GM04503 (cell line): ENCODE results near the gene SLC38A1.
"Not testable (repeated sequence)": the region's sequence is repeated elsewhere in the genome, so short reads cannot be mapped to it uniquely, and the experiment has no call there.

Experiments
- DNase-seq: peaks from one replicate; pipeline ENCODE4 v3.0.0-alpha.2; 2012; ENCODE audit warnings: low read depth

The SLC38A1 gene

DNA sequence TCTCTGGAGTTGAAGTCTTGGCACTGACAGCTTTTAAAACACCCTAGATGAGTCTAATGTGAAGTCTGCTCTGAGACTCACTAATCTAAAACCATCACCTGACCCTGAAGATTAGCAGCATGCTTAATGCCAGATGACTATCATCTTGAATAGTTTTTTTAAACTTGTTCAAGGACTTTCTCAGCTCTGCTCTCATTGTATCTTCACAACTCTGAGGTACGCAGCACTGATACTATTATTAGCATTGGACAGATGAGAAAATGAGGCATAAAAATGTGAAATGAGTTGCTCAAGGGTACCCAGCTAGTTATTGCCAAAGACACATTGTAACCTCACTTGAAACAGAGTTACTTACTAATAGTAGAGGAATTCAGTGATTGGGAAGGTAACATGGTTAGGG is 4.8 kb downstream of the SLC38A1 start:
- peak; percentile 39 for DNase-seq

DNA sequence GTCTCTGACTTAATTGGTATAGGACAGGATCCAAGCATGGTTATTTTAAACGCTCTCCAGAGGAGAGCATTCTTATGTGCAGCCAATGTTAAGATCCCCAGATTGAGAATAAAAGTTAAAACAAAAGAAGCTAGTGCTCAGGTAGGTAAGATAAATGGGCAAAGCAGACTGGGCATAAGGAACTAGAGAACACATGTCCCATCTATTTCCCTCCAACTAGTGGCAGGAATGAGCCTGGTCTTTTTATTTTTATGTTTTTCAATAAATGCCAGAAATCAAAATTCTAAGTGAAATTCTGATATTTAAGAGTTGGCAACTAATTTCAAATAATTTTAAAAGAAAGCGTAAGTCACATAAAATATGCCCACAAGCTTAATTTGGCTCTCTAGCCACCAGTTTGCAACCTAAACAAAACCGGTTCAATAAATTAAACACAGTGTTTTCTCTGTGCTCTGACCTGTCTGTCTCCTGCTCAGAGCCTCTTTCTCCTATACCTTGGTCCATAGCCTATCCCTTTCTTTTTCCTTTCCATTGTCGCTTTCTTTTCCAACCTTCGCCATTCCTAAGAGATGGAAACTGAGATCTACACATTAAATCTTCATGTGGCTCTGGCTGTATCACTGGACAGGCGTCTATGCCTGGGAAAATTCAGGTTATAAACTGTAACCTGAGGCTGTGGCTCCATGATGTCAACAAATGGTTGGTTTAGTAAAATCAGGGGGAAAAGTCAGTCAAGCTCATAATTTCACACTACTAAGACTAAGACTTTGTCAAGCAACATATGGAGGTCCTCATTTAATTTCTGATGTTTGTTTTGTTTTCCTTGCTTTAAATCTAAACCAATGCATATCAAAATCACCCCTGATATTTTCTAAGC is 5.5 kb downstream of the SLC38A1 start:
- DNase-seq, result no peak

DNA sequence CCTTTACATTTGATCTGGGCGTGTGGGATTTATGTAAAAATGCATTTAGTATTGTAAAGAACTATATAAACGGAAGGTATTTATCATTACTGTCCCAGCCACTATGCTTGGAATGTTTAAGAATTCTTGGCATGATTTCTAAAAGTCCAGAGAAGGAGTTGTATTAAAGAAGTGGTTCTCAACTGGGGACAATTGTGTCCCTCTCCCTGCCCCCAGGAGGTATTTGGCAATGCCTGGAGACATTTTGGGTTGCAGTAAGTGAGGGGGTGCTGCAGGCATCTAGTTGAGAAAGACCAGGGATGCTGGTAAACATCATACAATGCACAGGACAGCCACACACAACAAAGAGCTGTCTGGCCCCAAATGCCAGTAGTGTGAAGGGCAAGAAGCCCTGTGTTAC is 7.2 kb downstream of the SLC38A1 start:
- no peak for DNase-seq

DNA sequence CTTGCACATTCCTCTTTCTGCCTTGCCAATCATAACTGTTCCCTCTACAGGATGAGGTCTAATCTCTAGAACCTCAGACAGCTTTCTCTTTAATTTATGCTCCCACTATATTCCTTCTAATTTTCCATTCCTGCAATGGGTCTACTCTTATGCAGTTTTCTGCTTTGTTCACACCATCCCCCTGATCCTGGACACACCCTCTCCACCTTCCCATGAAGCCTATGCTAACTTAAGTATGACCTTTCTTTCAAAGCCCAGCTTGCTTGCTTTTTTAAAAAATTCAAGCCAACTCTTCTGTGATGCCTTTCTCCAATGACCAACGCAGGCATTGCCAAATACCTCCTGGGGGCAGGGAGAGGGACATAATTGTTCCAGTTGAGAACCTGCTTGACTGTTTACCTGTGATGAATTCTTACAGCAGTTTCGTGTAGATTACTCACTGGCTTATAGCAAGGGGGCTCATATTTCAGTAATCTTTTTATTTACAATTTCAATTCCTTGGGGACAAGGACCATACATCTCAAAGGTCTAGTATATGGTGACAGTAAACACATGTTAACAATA is 7.8 kb downstream of the SLC38A1 start:
- DNase-seq, result no peak

DNA sequence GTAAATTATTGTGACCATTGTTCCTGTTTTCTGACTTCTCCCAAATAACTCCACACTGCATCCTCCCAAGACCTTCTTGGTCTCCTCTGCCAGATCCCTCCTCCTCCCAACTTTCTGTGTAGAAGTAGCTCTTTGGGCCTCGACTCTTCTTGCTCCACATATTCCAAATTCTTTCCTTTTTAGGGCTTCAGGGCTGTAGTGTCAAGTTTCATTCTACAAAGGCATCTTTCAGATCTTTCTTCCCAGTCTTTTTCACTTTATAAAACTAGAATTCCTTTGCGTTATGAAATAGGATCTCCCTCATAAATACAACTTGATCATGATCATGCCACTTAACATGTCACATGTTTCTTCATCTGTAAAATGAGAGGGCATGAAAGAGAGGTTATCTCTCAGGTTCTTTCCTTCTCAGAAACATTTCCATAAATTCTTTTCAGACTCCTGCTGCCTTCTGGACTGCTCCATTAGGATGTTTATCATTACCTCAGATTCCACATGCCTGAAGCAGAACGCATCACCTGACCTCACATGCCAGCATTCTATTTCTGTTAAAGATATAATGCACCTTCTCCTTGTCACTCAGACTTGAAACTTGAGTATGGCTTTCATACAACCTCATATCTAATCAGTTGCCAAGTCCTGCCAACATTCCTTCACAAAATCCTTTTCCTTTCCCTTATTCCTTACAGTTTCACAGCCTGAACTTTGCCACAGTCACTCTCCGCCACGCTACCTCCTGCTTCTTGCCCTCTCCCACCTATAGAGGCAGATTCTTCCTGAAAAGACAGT is 8.5 kb downstream of the SLC38A1 start:
- peak; percentile 43 for DNase-seq

DNA sequence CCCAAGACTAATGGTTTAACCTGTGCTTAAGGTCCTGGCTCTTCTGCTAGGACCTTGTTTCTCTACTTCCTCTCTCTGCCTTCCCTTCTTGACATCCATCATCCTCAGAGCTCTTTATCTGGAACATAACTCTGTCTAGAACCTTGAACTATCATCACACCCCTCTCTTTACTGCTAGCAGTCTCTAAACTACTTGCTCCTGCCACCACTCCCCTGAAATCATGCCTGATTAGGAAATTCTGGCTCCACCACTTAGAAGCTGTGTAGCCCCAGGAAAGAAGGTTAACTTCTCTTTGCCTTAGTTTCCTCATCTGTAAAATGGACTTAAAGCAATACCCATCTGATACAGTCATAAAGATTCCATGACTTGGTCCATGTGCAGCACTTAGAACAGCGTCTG is 9.1 kb downstream of the SLC38A1 start:
- DNase-seq, result no peak

DNA sequence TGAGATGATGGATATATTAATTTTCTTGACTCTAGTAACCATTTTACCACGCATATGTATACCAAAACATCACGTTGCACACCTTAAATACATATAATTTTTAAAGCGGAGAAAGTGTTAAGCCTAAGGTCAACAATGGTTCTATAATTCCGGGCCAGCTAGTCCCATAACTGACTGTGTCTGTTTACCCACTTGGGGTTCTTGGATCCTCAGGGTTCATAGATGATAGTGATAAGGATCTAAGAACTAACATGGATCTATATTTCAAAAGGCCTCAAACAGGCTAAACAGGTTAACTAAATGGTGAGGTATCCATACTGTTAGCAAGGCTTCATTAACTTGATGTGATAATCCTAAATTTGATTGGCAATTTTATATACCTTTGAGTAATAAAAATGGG is 9.8 kb downstream of the SLC38A1 start:
- no peak for DNase-seq

DNA sequence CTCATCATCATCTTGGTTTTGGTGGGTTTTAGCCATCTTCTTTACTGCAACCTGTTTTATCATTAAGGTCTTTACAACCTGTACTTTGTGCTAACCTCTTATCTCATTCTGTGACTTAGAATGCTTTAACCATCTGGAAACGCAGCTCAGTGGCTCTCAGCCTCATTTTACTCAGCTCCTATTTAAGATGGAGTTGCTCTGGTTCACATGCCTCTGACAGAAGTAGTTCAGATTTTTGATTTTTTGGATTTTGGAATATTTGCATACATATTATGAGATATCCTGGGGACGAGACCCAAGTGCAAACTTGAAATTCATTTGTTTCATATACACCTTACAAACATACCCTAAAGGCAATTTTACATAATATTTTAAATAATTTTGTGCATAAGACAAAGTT is 10.7 kb downstream of the SLC38A1 start:
- DNase-seq, result no peak

DNA sequence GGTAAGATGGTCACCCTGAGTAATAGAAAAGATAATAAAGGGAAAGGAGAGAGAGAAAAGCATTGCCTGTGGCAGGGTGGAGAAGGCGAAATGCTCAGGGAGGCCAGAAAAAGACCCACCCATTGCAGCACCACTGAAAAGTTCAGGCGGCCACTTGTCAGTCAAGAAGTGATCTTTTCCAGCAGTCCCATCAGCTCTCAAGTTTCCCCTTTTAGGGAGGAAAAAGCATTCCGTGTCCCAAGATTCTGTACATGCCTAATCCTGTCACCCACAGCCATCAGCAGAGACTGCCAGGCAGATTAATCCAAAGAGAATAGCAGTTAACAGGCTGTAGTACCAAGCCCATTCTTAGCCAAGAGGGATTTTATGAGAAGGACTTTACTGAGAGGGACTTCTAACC is 11.9 kb downstream of the SLC38A1 start:
- no peak for DNase-seq

DNA sequence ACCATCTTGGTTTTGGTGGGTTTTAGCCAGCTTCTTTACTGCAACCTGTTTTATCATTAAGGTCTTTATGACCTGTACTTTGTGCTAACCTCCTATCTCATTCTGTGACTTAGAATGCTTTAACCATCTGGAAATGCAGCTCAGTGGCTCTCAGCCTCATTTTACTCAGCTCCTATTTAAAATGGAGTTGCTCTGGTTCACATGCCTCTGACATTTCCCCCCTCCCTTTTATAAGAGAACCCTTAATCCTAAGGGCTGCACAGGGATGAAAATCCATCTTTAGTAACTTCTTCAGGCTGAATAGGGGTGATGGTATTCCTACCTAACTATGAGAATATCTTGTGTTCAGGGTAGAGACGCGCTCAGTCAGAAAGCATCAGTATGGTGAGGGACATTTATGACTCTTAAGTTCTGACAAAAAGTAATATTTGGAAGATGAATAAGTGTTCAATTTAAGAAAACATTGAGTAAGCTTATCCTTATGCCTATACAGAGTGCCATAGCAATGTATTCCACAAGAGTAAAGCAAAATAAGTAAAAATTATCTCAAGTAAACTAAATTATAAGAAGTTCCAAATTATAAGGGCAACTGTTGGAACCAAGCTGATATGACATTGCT is 15.2 kb downstream of the SLC38A1 start:
- DNase-seq, result no peak

DNA sequence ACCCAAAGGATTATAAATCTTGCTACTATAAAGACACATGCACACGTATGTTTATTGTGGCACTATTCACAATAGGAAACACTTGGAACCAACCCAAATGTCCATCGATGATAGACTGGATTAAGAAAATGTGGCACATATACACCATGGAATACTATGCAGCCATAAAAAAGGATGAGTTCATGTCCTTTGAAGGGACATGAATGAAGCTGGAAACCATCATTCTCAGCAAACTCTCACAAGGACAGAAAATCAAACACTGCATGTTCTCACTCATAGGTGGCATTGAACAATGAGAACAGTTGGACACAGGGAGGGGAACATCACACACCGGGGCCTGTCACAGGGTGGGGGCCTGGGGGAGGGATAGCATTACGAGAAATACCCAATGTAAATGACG is 16.8 kb downstream of the SLC38A1 start:
- not testable (repeated sequence) for DNase-seq

DNA sequence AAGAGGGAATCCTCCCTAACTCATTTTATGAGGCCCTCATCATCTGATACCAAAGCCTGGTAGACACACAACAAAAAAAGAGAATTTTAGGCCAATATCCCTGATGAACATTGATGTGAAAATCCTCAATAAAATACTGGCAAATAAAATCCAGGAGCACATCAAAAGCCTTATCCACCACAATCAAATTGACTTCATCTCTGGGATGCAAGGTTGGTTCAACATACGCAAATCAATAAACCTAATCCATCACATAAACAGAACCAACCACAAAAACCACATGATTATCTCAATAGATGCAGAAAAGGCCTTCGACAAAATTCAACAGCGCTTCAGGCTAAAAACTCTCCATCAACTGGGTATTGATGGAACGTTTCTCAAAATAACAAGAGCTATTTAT is 18.9 kb downstream of the SLC38A1 start:
- DNase-seq, result not testable (repeated sequence)

DNA sequence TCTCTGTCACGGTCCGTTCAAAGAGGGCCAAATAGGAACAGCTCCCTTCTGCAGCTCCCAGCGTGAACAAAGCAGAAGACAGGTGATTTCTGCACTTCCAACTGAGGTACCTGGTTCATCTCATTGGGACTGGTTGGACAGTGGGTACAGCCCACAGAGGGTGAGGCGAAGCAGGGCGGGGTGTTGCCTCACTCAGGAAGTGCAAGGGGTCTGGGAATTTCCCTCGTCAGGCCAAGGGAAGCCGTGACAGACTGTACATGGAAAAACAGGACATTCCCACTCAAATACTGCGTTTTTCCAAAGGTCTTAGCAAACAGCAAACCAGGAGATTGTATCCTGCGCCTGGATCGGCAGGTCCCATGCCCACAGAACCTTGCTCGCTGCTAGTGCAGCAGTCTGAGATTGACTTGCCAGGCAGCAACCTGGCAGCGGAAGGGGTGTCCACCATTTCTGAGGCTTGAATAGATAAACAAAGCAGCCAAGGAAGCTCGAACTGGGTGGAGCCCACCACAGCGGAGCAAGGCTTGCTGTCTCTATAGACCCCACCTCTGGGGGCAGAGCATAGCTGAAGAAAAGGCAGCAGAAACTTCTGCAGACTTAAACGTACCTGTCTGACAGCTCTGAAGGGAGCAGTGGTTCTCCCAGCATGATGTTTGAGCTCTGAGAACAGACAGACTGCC is 22.7 kb downstream of the SLC38A1 start:
- no peak for DNase-seq

DNA sequence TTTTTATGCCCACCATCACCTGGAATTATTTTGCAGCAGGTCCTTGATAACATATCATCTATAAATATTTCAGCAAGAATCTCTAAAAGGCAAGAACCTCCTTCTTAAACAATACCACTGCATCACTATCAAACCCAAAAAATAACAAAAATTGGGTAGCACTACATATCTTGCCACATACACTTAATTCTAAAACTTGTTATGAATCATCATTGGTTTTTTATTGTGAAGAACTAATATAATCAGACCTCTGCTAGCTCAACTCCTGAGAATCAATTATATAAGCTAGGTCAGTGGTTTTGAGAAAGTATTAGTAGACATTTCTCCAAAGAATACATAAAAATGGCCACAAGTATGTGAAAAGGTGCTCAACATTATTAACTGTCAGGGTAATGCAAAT is 23.8 kb downstream of the SLC38A1 start:
- DNase-seq, result no peak

DNA sequence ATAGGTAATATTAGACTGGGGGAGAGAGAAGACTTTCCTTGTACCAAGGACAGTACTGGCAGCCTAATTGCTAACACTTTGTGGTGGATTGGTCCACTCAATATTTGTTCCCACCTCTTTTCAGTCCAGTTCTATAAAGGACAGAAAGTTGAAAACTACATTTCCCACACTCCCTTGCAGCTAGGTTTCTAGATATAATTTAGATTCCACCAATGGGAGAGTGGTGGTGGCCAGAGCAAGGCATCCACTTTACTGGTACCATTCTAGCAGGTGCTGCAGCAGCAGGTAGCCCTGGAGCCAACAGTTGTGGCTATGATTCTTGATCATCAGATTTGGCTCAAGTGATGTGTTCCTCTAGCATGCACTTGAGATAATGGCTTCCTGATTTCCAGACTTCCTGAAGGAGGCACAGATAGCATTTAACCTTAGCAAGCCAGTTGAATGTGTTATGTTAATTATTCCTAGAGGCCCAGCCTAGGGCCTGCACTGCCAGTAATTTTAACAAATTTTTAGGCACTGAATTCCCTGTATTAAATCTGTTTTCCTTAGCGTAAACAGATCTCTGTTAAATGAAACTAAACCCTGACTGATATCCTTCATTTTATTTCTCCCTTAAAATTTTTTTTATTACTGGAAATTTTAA is 24.4 kb downstream of the SLC38A1 start:
- DNase-seq, result no peak

DNA sequence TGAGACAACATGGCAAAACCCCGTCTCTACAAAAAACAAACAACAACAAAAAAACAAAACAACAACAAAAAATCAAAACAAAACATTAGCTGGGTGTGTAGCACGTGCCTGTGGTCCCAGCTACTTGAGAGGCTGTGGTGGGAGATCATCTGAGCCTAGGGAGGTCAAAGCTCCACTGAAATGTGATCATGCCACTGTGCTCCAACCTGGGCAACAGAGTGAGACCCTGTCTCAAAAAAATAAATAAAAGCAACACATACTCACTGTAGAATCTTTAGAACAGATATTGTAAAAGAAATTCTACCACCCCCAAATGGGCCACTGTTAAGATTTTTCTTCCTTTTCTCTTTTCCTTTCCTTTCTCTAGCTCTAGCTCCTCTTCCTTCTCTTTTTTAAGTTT is 26.3 kb downstream of the SLC38A1 start:
- no peak for DNase-seq

DNA sequence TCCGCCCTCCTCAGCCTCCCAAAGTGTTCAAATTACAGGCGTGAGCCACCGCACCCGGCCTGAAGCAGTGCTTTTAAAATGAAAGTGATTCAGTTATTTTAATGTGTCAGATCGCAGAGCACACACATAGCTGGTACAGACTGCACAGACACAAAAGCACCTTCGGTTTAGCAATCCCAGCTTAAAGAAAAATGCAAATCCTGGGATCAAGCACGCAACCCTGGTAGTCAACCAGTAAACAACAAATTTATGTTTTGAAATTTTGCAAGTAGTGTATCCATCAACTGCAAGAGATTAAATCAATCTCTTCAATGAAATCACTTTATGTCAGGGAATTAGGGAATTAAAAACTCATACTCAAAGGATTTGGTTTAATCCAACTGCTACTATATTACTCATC is 28.4 kb downstream of the SLC38A1 start:
- DNase-seq, result no peak

DNA sequence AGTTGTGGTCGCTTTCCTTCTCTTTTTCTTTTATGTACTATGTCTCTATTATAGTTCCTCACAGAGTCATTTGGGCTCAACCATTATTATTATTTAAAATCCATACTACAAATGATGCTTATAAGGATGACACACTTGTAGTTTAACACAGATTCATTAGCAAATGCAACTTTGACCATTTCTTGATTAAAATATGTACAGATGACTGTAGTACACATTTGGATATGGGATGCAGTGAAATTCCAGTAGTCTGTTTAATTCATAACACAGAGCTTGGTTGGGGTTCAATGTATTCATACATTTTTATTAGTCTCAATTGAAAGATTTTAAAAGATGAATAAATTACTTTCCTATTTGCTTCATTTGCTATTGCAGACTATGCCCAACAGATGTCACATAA is 30.0 kb downstream of the SLC38A1 start:
- no peak for DNase-seq

DNA sequence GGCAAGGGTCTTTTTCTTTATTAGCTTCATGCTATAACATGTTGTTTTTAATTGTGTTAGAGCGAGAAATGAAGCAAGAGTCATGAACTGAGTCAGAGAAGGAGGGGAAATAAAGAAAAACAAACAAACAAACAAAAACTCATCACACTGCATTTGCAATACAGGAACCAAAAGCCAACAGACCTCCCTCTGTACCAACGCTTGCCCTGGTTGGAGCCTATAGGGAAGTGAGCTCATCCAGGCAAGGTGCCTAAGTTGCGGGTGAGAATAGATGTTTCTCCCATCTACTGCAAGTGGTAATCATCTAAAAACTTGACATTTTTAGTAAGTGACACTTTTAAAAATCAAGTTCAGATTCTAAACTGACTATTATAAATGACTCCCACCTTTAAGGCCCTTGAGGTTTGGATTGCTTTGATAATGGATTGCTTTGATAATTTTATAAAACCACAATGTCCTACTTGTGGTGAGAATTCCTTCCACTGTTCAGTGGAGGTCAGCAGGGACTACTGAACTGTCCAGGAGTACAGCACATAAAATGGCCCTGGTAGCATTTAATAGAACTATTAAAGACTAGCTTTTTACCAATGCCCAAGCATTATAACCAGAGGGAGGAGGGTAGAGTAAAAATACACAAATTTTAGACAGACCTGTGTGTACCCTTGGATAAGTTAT is 31.3 kb downstream of the SLC38A1 start:
- no peak for DNase-seq

DNA sequence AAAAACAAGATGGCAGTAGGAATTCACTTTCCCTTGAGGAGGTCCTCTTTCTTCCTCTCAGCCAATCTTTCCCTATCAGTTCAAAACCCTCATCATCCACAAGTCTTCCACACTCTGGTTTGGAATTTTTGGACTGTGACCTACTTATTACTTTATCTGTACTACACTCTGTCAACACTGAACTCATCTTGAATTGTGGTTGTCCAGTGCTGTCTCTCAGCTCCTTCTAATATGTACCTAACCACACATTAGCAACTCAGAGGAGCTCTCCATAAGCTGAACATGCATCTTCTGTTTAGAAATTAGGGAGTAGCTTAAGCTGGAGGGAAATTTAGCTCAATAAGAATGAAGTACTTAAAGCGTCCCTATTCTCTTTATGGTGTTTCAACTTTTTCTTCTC is 34.8 kb downstream of the SLC38A1 start:
- no peak for DNase-seq

DNA sequence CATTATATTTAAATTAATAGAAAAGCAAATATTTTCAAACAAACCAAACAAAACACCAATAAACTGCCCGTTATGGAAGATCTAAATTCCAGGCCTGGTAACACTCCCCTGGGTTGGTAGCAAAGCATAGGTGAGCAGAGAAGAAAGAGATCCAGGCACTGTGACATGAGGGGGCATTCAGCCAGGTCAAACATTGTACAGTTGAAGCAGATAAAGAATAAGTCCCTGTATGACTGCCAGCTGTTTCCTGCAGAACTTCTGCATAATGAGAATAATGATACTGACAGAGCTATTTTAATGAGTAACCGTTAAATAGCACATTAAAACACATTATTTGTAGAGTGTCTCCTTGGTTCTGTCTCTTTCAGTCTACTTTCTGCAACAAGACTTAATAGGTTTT is 35.4 kb downstream of the SLC38A1 start:
- no peak for DNase-seq
